Amniotic stem cell (primary cell): ENCODE measurements around the gene POLR1C.
"Not testable (repeated sequence)": the region's sequence is repeated elsewhere in the genome, so short reads cannot be mapped to it uniquely, and the experiment has no call there.

Experiments
- DNase-seq: peaks from one replicate; lab custom pipeline; 2025; lab: John Stamatoyannopoulos, UW

Gene POLR1C

GRCh38 chr6:43492673-43493072, 24.2 kb upstream of the POLR1C start:
- DNase-seq: no peak

- DNase-seq: no peak
Measured at GRCh38 chr6:43493230-43493629, 23.7 kb upstream of the POLR1C start.

GRCh38 chr6:43493833-43494232, 23.1 kb upstream of the POLR1C start:
- no peak for DNase-seq

GRCh38 chr6:43494321-43494720, 22.6 kb upstream of the POLR1C start:
- no peak for DNase-seq

- DNase-seq: no peak
Measured at GRCh38 chr6:43494766-43495165, 22.1 kb upstream of the POLR1C start.

- DNase-seq: no peak
Measured at GRCh38 chr6:43495409-43495941, 21.4 kb upstream of the POLR1C start.

- DNase-seq: peak; percentile 57
Measured at GRCh38 chr6:43496370-43497128, 20.3 kb upstream of the POLR1C start.

- DNase-seq: no peak
Measured at GRCh38 chr6:43497129-43497396, 19.8 kb upstream of the POLR1C start.

GRCh38 chr6:43497689-43498088, 19.2 kb upstream of the POLR1C start:
- no peak for DNase-seq

- DNase-seq: not testable (repeated sequence)
Measured at GRCh38 chr6:43498291-43498690, 18.6 kb upstream of the POLR1C start.

GRCh38 chr6:43499028-43499815, 17.7 kb upstream of the POLR1C start:
- no peak for DNase-seq

- no peak for DNase-seq
Measured at GRCh38 chr6:43500921-43501320, 16.0 kb upstream of the POLR1C start.

- no peak for DNase-seq
Measured at GRCh38 chr6:43502666-43503065, 14.2 kb upstream of the POLR1C start.

- DNase-seq: no peak
Measured at GRCh38 chr6:43503443-43503842, 13.4 kb upstream of the POLR1C start.

GRCh38 chr6:43504756-43505593, 11.9 kb upstream of the POLR1C start:
- DNase-seq: no peak

- no peak for DNase-seq
Measured at GRCh38 chr6:43505718-43506117, 11.2 kb upstream of the POLR1C start.

- no peak for DNase-seq
Measured at GRCh38 chr6:43506171-43506570, 10.7 kb upstream of the POLR1C start.

- DNase-seq: peak; percentile 29
Measured at GRCh38 chr6:43506667-43507471, 10.0 kb upstream of the POLR1C start.

GRCh38 chr6:43508481-43509141, 8.3 kb upstream of the POLR1C start:
- DNase-seq: no peak

- DNase-seq: no peak
Measured at GRCh38 chr6:43509142-43509983, 7.5 kb upstream of the POLR1C start.
